Stimulated activated CD4-positive, alpha-beta T cell treated with anti-CD3 and anti-CD28 coated beads, Interleukin-15, amount 100 ng/mL, for 1 hour (primary cell): ENCODE measurements around the gene PTH2R.
"Not testable (repeated sequence)": the region's sequence is repeated elsewhere in the genome, so short reads cannot be mapped to it uniquely, and the experiment has no call there.

Experiments used
- DNase-seq, 2 donors: peaks; one replicate each; pipeline ENCODE4 v3.0.0-alpha.2; 2020; ENCODE audit warnings: low read depth in 1 of 2, low spot score in 1 of 2

PTH2R gene

DNA sequence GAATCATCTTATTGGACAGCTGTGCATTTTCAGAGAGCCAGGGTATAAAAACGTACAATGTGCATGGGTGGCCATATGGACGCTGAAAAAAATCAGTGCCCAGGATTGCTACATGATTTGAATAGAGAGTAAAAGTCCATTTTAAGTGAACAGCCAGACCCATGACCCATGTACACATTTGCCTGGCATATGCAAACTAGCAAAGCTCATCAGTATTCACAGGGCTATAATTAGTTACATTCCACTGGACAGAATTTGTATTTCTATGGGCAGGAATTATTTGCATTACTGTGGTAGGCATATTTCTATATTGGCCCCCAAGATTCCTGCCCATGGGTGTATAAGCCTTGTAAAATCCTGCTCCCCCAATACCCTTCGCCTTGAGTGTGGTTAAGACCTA, 78.8 kb downstream of the PTH2R start:
- no peak for DNase-seq

DNA sequence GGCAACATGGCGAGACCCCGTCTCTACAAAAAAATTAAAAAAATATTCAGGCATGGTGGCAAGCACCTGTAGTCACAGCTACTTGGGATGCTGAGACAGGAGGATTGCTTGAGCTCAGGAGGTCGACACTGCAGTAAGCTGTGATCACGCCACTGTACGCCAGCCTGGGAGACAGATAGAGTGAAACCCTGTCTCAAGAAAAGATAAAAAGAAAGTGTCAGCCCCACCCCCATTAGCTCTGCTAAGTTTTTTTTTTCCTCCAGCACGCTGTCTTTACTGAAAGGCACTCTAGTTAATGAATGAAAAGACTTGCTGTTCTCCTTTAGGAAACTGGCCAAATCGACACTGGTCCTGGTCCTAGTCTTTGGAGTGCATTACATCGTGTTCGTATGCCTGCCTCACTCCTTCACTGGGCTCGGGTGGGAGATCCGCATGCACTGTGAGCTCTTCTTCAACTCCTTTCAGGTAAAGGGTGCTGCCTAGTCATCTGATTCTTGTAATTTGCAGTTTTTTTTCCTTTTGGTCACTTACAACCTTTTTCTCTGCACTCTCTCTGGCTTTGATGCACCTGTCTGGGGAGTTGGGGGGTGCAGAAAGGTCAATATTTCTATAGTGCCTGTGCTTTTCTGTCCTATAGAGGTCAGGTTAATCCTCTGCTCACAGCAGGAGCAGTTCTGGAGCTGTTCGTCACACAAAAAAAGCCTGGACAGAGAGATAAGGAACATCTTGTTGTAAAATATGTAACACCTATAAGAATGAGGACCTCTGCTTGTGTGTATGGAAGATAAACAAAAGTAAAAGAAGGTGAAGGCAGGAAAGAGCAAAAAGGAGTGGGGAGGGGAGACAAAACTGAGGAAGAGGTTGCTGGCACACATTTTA, 82.3 kb downstream of the PTH2R start:
- no peak for DNase-seq

DNA sequence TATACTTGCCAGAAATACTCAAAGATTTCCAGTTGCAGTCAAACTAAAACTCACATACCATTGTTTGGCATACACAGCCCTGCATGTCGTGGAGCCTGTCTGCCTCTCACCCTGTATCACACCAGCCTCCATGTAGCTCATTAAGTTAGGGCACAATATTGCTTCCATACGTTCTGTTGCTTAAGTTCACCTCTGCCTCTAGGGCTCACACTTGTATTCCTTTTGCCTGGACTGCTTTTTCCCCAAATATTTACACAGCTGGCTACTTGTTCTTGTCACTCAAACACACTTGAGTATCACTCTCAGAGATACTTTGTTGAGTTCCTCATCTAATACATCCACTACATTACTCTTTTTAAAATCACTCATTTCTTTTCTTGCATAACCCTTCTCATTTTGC, 83.1 kb downstream of the PTH2R start:
- DNase-seq = no peak

DNA sequence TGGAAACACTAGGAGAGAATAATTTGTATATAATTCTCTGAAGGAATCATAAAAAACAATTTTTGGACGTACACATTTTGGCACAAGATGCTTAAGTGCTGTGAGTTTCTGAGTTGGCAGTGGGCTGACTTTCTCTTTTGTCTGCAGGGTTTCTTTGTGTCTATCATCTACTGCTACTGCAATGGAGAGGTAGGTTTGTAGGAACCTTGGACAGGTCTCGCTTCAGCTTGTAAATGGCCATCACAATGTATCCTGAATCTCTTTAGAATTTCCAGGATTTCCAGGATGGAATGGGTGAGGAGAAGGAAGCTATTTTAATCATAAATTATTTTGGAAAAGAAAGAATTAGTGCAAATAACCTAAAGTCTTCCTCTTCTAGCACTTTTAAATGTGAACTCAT, 83.9 kb downstream of the PTH2R start:
- no peak for DNase-seq

DNA sequence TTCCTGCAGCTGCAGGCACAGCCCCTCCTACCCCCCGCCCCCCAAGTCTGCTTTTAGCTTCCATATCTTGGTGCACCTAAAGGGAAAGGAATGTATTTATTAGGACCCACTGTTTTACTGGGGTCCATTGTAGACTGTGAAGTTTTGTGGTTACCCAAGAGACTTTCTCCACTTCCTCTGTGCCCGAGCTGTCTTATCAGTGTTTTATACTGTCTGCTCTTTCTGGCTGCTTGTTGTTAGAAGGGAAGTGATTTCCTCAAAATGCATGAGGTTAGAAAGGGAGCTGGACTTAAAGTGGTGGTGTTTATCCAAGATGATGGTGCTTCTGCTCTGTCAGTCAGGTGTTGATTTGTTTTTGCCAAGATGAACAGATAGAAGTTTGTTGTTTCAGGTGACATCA, 85.0 kb downstream of the PTH2R start:
- no peak for DNase-seq

DNA sequence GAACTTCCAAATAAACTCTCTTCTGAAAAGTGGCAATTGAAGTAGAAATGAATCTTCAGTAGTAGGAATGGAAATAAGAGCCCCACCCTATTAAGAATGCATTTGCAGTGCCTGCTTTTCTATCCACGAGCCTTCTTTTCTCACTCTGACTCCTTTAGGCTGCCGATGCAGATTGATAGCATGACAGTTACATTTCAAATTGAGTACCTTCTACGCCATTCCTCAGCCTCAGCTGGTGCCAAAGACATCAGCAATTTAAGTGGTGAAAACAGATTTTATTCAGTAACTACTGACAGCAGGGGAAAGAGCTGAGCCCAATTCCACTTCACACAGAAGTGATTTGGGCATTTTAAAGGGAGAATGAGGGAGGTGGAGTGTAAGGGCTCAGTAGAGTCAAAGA, 85.5 kb downstream of the PTH2R start:
- no peak for DNase-seq

DNA sequence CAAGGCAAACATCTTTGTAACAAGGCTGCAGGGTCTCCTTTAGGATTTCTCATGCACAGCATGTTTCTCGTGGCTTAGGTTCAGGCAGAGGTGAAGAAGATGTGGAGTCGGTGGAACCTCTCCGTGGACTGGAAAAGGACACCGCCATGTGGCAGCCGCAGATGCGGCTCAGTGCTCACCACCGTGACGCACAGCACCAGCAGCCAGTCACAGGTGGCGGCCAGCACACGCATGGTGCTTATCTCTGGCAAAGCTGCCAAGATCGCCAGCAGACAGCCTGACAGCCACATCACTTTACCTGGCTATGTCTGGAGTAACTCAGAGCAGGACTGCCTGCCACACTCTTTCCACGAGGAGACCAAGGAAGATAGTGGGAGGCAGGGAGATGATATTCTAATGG, 86.6 kb downstream of the PTH2R start:
- DNase-seq = no peak

DNA sequence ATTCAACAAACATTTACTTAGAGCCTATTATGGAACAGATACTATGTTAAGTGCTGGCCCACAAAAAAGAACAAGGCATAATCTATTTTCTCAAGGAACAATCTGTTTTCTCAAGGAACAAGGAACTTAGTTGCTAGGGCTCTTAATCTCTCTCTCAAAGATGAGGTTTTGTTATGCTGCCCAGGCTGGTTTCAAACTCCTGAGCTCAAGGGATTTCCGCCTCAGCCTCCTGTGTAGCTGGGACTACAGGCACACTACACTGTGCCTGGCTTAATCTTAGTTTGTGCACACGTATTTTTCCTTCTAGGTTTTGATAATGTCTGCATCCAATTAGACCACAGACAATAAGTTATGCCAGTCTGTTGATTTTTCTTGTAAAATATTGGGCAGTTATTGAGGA, 89.5 kb downstream of the PTH2R start:
- DNase-seq = no peak

DNA sequence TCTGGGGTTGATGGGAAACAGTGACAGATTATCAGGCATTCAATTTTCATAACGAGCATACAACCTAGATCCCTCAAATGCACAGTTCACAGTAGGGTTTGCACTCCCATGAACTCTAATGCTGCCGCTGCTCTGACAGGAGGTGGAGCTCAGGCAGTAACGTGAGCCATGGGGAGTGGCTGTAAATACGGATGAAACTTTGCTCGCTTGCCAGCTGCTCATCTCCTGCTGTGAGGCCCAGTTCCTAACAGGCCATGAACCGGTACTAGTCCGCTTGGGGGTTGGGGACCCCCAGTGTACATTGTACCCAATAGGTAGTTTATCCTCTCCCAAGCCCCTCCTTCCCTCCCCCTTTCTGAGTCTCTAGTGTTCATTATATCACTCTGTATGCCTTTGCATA, 94.6 kb downstream of the PTH2R start:
- no peak for DNase-seq

DNA sequence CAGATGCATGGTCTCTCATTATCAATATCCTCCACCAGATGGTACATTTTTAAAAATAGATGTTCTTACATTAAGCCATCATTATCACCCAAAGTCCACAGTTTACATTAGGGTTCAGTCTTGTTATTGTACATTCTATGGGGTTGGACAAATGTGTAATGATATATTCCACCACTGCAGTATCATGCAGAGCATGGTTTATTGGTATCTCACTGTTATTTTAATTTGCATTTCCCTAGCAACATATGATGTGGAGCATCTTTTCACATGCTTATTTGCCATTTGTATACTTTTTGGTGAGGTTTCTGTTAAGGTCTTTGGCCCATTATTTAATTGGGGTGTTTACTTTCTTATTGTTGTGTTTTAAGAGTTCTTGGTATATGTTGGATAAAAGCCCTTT, 95.7 kb downstream of the PTH2R start:
- no peak for DNase-seq

DNA sequence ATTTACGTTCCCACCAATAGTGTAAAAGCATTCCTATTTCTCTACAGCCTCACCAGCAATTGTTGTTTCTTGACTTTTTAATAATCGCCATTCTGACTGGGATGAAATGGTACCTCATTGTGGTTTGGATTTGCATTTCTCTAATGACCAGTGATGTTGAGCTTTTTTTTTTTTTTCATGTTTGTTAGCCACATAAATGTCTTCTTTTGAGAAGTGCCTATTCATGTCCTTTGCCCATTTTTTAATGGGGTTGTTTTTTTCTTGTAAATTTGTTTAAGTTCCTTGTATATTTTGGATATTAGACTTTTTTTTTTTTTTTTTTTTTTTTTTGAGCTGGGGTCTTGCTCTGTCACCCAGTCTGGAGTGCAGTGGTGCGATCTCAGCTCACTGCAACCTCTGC, 98.8 kb downstream of the PTH2R start:
- DNase-seq = not testable (repeated sequence)

DNA sequence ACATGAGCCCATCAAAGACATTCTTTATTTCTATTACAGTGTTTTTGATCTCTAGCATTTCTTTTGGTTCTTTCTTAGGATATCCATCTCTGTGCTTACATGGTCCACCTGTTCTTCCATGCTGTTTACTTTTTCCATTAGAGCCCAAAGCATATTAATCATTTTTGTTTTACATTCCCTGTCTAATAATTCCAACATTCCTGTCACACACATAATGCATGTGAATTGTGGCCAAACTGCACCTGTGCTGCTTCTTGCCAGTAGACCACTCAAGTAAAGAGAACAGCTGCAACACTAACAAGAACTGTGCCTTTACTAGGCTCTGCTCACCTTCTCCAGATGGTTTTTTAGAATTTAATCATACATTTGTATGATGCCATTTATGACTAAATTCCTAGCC, 103.0 kb downstream of the PTH2R start:
- DNase-seq = no peak

DNA sequence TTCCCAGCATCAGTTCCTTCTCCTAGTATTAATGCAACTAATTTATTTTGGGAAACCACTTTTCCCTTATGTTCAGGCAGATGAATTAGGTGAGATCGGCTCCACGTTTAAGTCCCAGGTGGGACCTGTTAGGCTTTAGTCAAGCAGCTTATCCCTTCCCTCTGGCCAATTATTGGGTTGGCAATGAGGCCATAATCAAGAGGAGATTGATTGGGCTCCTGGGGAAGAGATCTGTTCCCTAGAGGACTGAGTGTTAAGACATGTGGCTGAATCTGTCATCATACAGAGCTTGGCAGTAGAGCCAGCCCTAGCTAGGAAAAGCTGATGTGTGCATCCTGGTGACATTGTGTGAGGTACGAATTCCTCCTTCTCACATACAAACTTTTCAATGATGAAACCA, 104.4 kb downstream of the PTH2R start:
- no peak for DNase-seq

DNA sequence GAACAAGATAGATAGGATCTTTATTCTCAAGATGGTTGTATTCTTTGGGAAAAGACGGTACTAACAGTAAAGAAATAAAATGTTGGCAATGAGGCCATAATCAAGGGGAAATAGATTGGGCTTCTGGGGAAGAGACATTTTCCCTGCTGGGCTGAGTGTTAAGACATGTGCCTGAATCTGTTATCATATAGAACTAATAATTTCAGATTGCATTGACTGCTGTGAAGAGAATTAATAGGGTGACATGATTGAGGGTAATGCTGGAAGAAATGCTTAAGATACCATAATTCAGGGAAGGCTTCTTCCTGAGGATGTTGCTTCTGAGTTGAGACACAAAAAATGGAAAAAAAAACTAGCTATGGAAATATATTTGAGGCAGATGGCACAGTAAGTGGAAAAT, 105.0 kb downstream of the PTH2R start:
- DNase-seq = no peak

DNA sequence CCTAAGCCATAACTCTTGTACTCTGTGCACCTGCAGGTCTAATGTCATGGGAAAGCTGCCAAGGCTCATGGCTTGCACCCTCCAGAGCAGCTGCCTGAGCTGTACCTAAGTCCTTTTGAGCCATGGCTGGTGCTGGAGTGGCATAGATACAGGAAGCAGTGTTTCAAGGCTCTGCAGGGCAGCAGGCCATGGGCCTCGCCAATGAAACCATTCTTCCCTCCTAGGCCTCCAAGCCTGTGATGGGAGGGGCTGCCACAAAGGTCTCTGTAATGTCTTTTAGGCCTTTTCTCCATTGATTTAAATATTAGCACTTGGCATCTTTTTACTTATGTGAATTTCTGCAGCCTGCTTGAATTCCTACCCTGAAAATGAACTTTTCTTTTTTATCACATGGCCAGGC, 108.5 kb downstream of the PTH2R start:
- DNase-seq = no peak

DNA sequence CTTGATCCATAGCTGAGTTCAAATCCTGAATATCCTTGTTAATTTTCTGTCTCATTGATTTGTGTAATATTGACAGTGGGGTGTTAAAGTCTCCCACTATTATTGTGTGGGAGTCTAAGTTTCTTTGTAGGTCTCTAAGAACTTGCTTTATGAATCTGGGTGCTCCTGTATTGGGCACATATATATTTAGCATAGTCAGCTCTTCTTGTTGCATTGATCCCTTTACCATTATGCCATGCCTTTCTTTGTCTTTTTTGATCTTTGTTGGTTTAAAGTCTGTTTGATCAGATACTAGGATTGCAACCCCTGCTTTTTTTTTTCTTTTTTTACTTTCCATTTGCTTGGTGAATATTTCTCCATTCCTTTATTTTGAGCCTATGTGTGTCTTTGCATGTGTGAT, 116.5 kb downstream of the PTH2R start:
- DNase-seq = not testable (repeated sequence)

DNA sequence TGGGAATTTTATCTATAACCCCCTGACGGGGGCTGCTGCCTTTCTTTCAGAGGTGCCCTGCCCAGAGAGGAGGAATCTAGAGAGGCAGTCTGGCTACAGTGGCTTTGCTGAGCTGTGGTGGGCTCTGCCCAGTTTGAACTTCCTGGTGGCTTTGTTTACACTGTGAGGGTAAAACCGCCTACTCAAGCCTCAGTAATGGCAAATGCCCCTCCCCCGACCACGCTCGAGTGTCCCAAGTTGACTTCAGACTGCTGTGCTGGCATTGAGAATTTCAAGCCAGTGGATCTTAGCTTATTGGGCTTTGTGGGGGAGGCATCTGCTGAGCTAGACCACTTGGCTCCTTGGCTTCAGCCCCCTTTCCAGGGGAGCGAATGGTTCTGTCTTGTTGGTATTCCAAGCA, 118.6 kb downstream of the PTH2R start:
- not testable (repeated sequence) for DNase-seq

DNA sequence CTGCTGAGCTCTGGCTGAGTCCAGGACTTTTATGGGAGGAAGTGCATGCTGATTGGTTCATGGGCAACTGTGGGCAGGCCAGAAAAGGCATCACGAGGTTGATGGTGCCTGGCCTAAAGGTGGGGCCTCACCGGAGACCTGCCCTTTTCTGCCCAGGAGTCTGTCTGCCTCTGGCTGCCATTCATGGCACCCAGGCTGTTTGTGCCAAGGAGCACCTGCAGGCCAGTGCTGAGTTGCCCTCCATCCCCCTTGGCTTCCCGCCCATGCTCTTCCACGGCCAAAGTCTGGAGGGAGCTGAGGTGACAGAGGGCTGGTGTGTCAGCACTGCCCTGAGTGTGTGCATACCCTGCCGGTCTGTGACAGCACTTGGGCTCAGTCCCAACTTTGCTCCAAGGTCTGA, 123.2 kb downstream of the PTH2R start:
- DNase-seq = no peak

DNA sequence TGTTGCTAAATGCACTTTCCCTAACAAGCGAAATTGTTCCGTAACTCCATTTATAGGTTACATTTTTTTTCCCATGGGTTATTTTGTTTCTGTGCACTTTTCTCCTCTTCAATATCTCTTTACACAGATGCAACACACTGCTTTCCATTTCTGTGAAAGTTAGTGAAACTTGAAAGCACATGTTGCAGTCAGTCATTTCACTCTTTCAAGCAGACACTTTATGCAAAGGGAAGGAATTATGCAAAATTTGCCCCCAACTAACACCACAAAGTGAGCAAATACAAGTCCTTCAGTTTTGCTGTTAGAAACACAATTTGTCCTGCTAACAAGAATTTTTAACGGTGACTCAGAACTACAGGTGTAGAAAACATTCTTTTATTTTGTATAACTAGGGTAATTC, 124.8 kb downstream of the PTH2R start:
- DNase-seq = no peak

DNA sequence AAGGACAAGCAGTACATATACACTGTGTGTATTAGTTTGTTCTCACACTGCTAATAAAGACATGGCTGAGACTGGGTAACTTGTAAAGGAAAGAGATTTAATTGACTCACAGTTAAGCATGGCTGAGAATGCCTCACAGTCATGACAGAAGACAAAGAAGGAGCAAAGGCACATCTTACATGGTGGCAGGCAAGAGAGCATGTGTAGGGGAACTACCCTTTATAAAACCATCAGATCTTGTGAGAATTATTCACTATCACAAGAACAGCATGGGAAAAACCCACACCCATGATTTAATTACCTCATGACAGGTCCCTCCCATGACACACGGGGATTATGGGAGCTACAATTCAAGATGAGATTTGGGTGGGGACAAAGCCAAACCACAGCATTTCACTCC, 129.0 kb downstream of the PTH2R start:
- DNase-seq = not testable (repeated sequence)

DNA sequence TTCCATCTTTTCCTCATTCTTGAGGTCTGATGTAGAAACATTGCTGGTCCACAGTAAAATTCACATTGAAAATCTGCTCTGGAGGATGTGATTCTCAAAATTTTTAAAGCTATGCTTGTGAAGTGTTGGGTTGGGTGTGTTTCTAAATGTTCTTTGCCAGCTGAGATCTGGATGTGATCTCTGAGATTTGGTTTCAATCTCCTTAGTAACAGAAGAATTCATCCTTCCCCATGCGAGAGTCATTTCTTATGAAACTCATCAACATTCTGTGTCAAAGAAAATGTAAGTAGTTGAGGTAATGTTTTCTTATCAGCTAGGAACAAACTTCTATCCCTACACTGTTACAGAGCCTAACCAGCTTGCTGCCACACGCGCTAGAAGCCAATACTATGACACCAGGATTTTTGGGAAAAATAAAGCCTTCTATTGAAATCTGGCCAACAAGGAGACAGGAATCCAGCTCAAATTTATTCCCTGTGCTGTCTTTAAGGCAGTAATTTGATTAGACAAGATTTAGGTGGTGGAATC, 134.9 kb downstream of the PTH2R start:
- DNase-seq = no peak

DNA sequence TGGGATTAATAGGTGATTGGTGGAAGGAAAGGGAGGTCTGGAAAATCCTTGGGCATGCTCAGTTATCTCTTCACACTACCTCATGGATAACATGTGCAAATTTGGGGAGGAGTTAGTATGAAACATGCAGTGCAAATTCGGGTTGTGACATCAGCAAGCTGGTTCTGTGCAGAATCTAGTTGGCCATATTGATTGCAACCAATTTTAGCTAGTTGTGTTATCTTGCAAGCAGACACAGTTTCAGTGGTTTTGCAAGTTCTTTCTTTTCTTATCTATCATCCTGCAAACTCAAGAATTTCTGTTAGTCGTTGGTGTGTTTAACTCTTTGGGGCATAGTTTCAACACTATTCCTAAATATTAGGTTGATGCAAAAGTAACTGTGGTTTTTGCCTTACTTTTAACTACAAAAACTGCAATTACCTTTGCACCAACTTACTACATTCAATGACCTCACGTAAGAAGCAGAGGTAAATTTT, 135.4 kb downstream of the PTH2R start:
- DNase-seq = no peak

DNA sequence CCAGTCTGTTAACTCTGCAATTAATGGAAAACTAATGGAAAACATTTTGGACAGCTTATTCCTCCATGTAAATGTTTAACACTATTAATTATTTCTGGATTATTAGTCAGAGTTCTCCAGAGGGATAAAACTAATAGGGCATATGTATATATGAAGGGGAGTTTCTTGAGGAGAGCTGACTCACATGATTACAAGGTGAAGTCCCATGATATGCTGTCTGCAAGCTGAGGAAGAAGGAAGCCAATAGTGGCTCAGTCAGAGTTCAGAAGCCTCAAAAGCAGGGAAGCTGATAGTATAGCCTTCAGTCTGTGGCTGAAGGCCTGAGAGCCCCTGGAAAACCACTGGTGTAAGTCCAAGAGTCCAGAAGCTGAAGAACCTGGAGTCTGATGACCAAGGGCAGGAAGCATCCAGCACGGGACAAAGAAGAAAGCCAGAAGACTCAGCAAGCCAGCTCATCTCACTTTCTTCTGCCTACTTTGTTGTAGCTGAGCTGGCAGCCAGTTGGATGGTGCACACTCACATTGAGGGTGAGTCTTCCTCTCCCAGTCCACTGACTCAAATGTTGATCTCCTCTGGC, 136.0 kb downstream of the PTH2R start:
- DNase-seq = no peak
